NCI-H2171 (cell line): ENCODE measurements around the gene CCDC144A.
"Not testable (repeated sequence)": the region's sequence is repeated elsewhere in the genome, so short reads cannot be mapped to it uniquely, and the experiment has no call there.

Experiments
- DNase-seq: peaks from one replicate; lab custom pipeline; 2025; lab: John Stamatoyannopoulos, UW

CCDC144A gene

DNA sequence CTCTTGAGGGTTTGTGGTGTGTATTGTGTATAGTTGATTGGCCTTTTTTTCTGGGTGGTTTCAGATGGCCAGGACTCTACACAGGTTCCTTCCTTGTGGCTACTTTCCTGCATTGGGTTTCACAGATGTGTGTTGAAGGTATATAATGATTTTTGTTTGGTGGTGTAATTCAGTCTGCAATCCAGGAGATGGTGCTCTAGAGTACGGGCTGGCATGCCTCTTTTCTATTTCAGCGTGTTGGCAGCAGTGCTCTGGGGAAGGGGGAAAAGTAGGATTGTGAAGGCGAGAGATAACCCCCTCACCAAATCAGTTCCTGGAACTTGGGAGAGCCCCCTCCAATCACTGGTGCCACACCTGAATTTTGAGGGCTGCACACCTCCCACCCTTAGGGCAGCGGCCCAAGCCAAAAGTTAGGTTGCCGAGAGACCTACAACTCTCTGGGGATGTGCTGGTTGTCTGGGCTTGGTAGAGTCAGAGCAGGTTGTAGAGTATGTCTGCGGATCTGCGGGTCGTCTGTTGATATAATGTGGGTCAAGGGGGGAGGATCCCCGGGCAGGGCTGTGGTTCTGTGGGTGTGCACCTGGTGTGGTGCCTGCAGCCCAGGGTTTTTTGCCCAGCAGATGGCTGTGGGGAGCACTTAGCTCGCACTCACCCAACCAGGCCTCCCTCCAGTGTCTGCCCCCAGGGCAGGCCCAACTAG lies 61.3 kb downstream of the CCDC144A start:
- DNase-seq: not testable (repeated sequence)

- DNase-seq: not testable (repeated sequence)
Measured at GRCh38 chr17:16751924-16752287, 61.9 kb downstream of the CCDC144A start.

GRCh38 chr17:16757520-16757919 lies 67.5 kb downstream of the CCDC144A start:
- not testable (repeated sequence) for DNase-seq

DNA sequence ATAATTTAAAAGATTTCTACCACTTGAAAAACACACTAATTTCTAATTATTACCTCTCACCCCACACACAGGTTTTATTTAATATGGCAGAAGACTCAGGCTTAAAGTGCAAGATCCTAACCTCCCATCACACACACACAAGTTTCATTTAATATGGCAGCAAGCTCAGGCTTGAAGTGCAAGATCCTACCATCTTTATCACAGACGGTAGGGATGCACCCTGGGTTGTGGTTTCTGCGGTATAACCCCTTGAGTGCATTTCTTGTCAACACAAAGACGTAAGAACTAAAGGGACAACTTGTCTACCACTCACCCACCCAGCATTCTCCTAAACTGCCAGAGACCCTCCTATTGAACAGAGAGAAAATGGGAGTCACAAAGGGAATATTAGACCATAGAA lies 68.1 kb downstream of the CCDC144A start:
- DNase-seq: not testable (repeated sequence)

DNA sequence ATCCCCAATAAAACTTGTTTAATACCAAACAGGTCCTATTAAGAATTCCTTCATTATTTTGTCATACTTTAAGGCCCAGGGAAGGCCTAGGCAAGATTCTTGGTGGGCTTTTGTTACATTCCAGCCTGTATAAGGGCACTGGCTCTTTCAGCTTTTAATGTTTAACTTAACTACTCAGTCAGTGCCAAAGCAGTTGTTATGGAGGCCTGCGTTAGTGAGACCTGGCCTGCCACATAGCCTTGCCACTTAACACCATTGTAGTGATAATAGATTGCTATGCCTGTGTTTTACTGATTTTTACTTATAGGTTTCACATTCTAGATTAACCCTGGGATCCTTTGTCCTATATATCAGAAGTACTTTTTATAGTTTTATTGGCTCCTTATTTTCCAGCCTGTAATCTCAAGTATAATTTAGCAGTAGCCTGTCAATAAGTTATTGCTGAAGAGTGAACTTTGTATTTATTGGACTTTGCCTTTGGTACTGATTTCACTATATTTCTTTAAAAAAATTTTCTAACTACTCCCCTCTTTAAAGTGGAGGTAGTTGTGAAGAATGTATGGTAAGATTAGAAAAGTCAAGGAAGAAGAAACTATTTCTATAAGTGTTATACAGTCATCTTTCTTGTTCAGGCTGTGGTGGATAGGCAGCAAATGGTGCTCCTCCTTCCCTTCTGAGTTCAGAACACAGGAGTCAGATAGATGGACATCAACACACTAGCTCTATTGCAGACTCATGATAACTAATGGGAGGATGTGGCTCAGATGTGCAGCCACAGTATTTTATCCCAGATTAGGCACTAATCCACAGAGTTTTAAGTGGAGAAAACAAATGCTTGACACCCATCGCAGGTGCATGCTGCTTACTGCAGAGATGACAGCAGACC lies 78.5 kb downstream of the CCDC144A start:
- not testable (repeated sequence) for DNase-seq

GRCh38 chr17:16772394-16773145 lies 82.5 kb downstream of the CCDC144A start:
- not testable (repeated sequence) for DNase-seq

DNA sequence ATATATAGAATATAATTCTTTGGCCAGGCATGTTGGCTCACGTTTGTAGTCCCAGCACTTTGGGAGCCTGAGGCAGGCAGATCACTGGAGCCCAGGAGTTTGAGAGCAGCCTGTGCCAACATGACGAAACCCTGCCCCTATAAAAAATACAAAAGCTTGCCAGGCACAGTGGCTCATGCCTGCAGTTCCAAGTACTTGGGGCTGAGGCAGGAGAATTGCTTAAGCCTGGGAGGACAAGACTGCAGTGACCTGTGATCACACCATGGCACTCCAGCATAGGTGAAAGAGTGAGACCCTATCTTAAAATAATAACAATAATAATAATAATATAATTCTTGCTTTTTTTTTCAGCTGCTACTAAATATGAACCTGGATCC lies 83.1 kb downstream of the CCDC144A start:
- DNase-seq: not testable (repeated sequence)

- not testable (repeated sequence) for DNase-seq
Measured at GRCh38 chr17:16787851-16788250, 97.8 kb downstream of the CCDC144A start.

GRCh38 chr17:16788889-16789536 lies 99.0 kb downstream of the CCDC144A start:
- DNase-seq: not testable (repeated sequence)

DNA sequence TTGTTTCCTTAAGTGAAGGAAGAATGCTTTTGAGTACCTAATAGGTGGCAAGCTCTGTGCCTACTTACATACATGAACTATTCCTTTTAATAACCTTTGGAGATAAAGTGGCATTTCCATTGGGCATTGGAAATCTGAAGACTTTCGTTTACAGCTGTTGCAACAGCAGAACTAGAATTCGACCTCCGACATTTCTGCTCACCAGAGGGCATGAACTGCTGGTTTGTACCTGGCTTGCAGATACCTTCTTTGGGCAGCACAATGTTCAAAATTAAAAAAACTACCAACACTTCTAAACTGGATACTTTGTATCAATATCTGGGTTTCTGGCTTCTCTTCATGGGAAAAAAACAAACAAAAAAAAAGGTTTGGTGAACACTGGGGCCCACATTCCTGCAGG lies 99.6 kb downstream of the CCDC144A start:
- not testable (repeated sequence) for DNase-seq

GRCh38 chr17:16790313-16790871 lies 100.4 kb downstream of the CCDC144A start:
- DNase-seq: not testable (repeated sequence)

DNA sequence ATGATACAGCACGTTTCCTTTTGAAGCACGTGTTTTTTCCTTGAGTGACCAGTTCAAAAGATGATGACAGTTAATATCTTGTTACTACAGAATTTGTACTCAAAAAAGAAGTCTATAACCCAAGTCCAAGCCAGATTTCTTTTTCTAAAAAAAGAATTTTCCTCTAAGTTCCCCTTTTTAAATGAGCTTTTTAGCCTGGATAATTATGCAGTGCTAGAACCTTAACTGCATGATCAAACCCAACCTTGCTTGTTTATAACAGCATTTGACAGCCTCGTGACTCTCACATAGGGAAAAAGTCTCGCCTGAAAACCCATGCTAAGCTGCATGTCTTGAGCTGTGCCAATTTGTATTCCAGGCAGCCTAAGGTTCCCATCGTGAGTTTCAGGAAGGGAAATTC lies 104.2 kb downstream of the CCDC144A start:
- DNase-seq: not testable (repeated sequence)

GRCh38 chr17:16795894-16796293 lies 105.9 kb downstream of the CCDC144A start:
- not testable (repeated sequence) for DNase-seq

GRCh38 chr17:16804851-16805250 lies 114.8 kb downstream of the CCDC144A start:
- not testable (repeated sequence) for DNase-seq

DNA sequence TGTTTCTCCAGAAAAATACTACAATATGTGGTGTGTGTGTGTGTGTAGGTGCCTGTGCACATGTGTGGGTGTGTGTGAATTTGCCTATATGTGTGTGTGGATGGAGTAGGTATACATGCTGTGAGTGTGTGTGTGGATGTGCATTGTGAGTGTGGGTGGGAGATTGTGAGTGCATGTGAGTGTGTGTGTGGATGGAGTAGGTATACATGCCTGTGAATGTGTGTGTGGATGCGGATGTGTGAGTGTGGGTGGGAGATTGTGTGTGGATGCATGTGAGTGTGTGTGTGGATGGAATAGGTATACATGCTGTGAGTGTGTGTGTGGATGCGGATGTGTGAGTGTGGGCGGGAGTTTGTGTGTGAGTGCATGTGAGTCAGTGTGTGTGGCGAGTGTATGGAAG lies 116.6 kb downstream of the CCDC144A start:
- not testable (repeated sequence) for DNase-seq

- not testable (repeated sequence) for DNase-seq
Measured at GRCh38 chr17:16807620-16808019, 117.6 kb downstream of the CCDC144A start.

DNA sequence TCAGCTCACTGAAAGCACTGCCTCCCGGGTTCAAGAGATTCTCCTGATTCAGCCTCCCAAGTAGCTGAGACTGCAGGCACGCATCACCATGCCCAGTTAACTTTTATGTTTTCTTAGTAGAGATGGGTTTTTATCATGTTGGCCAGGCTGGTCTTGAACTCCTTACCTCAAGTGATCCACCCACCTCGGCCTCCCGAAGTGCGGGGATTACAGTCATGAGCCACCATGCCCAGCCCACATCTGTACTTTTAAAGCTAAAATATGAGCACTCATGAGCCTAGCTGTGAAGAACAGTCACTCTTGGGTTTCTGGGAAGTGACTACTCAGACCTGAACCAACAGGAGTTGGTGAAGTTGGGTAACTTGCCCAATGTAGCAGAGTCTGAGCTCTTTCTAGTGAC lies 120.2 kb downstream of the CCDC144A start:
- not testable (repeated sequence) for DNase-seq

GRCh38 chr17:16812126-16812525 lies 122.1 kb downstream of the CCDC144A start:
- DNase-seq: not testable (repeated sequence)

- no peak for DNase-seq
Measured at GRCh38 chr17:16814439-16814838, 124.4 kb downstream of the CCDC144A start.

- no peak for DNase-seq
Measured at GRCh38 chr17:16817201-16817600, 127.2 kb downstream of the CCDC144A start.

DNA sequence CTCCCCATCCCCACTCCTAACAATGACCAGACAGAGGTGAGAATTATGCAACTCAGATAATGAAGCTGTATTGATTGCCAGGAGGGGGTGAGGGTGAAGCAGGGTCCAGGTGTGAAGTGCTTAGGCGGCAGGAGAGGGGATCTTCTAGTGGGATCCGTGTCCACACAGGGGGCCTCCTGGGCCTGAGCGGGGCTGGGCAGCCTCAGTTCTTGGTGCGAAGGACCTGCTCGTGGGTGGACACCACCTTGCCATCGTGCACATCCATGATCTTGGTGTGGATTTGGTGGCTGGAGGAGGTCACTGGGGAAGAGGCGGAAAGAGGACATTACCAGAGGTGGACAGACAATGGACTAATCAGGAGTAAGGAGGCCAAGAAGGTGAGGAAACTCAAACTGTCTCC lies 127.9 kb downstream of the CCDC144A start:
- DNase-seq: not testable (repeated sequence)
